NCI-H2196 treated with DMSO at 0.1 percent for 48 hours (cell line): ENCODE data around the gene ZSWIM1.
A peak's percentile ranks its signal among the peaks of the same experiment; 100 is the strongest.
"Not testable (repeated sequence)": the region's sequence is repeated elsewhere in the genome, so short reads cannot be mapped to it uniquely, and the experiment has no call there.

Experiments used
- DNase-seq: peaks from one replicate; lab custom pipeline; 2025; ENCODE audit not compliant: unreplicated experiment; lab: John Stamatoyannopoulos, UW

Gene ZSWIM1

GRCh38 chr20:45925821-45926506, 44.9 kb downstream of the ZSWIM1 start:
- no peak for DNase-seq

DNA sequence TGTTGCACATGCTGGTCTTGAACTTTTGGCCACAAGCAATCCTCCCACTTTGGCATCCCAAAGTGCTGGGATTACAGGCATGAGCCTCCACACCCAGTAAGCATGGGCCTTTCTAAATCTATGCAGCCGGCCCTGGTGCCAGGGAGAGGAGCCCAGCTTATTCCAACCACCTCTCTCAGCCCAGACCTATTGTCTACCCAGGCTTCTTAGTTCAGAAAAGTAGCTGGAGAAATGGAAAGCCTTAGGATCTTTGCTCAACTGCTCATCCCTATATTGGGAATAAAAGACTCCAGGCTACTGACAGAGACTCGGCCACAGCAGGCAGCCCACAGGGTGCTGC, 45.7 kb downstream of the ZSWIM1 start:
- no peak for DNase-seq

DNA sequence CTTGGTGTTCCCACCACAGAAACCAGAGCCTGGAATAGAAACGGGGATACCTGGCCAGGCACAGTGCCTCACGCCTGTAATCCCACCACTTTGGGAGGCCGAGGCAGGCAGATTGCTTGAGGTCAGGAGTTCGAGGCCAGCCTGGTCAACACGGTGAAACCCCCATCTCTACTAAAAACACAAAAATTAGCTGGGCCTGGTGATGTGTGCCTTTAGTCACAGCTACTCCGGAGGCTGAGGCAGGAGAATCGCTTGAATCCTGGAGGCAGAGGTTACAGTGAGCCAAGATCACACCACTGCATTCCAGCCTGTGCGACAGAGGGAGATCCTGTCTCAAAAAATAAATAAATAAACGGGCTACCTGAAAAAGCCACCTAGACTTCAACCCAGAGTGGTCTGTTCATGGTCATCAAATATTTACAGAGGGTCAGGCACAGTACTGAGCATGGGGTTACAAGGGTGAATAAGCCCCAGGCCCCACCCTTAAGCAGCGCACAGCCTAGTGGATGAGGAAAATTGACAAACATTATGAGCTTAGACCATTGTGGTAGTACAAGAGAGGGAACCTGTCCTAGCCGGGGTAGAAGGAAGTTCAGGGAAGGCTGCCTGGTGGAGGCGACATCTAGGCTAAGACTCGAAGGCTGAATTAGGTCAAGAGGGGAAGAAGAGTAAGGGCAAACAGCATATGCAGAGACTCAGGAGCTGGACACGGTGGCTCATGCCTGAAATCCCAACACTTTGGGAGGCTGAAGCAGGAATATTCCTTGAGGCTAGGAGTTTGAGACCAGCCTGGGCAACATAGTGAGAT, 46.2 kb downstream of the ZSWIM1 start:
- no peak for DNase-seq

DNA sequence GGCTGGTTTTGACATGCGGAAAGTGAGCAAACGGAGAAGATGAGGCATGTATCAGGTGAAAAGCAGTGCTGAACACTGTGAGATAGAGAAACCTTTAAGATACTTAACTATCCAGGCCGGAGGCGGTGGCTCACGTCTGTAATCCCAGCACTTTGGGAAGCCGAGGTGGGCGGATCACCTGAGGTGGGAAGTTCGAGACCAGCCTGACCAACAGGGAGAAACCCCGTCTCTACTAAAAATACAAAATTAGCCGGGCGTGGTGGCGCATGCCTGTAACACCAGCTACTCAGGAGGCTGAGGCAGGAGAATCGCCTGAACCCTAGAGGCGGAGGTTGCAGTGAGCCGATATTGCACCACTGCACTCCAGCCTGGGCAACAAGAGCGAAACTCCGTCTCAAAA, 50.7 kb downstream of the ZSWIM1 start:
- not testable (repeated sequence) for DNase-seq

DNA sequence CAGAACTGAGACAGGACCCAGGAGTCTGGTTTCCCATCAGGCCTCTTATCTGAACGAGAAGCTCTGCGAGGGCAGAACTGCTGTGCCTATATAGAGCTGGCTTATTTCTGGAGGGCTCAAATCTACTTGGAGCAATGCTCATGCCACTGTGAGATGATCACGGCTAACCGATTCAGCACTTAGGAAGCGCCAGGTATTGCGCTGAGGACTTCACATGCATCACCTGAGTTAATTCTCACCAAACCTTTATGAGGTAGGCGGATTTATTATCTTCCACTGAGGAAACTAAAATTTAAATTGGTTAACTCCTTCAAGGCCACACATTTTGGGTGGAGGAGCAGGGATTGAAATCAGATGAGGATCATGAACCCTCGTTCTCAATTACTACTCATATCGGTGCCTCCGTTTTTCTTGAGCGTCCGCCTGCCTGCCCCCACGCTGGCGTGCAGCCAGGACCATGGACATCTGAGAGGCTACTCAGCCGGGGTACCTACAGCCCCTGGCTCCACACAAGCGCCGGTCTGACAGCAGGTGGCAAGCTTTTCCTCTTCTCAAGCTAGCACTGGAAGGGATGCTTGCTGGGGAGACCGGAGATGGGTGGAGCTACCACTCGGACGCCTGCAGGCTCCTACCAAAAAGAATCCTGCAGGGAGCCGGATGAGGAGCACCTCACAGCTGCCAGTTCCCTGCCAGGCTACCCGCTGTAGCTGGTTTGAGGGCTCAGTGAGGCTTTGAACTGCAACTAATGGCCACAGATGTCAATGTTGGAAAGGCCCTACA, 52.4 kb downstream of the ZSWIM1 start:
- peak; percentile 80 for DNase-seq

GRCh38 chr20:45934046-45934585, 53.1 kb downstream of the ZSWIM1 start:
- DNase-seq = no peak
